HTR-8/SVneo (cell line): Measurements from ENCODE around the gene FOXS1.
A peak's percentile ranks its signal among the peaks of the same experiment; 100 is the strongest.
"Not testable (repeated sequence)": the region's sequence is repeated elsewhere in the genome, so short reads cannot be mapped to it uniquely, and the experiment has no call there.

Experiments used
- DNase-seq: peaks from one replicate; pipeline ENCODE4 v3.0.0; 2011; ENCODE audit warnings: low spot score, mixed read lengths; ENCODE audit not compliant: insufficient read length
- FAIRE-seq: peaks from 2 replicates; lab custom pipeline; 2011; peaks lifted over from hg19 to GRCh38; lab: Jason Lieb, UNC

FOXS1 gene

DNA sequence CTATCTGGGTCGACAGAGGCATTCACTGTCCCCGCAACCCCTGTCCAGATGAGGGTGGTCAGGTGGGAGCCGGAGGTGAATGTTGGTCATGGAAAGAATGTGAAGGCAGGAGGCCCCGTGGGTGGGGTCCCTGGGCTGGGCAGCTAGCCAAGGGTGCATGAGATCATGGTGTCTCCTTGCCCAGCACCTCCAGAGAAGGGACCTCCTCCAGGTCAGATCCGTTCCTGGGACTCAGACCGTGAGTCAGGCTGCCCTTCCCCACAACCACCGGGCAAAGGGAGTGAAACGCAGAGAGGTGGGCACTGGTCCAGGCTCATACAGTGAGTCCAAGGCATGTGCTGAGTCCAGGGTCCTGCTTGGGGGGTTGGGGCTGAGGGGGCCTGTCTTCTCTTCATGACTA, 3.5 kb downstream of the FOXS1 start:
- DNase-seq (peak; percentile 82), FAIRE-seq (peak; percentile 66)

DNA sequence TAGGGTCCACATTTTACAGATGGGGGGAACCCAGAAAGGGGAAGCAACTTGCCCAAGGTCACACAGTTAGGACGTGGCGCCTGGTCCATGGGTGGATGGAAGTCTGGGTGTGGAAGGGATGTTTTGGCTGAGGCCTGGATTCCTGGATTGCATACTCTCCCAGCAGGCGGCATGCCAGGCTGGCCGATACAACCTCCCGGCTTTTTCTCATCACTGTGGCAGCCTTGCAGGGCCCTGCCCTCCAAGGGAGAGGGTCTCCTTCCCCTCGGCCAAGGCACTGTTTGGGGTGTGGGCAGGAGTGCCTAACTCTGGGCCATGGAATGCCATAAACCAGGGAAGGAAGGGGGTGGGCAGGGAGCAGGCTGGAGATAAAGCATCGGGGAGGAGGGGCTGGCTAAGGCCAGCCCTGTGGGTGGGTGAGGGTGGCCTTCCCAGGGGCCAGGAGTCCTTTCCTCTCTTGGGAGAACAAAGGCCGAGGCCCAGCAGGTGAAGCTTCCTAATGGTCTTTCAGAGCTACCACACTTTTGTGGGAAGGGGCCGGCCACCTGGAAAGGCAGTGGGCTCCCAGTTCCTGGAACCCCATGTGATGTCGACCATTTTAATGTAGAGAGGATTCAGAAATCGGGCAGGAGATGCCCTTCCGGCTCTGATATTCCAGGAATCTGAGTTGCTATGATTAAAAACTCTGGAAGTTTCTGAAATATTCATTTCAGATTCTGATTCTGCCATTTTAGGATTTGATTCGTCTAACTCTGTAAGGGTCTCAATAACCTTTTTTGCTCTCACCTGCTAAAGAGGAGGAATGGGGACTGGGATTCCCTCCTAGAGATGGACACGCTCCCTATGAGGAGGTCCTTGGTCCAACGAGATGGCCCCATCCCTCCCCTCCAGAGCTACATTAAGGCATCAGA, 4.2 kb downstream of the FOXS1 start:
- FAIRE-seq (no peak), DNase-seq (no peak)

DNA sequence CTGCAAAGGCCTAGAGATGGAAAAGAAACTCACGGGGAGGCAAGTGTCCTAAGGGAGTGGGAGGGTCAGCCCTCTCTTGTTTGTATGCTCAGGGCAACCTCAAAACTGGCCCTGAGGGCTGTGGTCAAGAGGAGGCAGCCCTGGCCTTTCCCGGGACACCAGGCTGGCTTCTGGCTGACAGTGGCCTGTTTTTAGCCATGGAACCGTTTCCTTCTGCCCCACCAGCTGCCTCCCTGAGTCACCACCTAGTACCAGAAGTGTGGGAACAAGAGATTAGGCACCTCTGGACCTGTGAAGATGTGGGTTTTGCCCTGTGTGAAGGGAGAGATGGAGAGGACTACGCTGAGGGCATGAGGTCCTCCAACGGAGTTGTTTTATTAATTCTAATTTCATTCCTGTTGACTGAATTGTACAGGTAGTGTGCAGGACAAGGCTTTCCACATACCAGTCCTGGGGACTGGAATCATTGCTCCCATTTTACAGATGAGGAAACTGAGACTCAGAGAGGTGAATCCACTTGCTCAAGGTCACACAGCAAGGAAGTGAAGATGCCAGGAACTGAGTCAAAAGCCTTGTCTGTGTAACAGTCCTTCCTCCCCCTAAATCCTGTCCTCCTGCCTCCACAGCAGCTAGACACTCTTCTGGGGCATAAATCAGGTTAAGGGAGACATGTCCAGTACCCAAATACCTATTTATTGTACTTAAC, 5.5 kb downstream of the FOXS1 start:
- DNase-seq (no peak), FAIRE-seq (no peak)

DNA sequence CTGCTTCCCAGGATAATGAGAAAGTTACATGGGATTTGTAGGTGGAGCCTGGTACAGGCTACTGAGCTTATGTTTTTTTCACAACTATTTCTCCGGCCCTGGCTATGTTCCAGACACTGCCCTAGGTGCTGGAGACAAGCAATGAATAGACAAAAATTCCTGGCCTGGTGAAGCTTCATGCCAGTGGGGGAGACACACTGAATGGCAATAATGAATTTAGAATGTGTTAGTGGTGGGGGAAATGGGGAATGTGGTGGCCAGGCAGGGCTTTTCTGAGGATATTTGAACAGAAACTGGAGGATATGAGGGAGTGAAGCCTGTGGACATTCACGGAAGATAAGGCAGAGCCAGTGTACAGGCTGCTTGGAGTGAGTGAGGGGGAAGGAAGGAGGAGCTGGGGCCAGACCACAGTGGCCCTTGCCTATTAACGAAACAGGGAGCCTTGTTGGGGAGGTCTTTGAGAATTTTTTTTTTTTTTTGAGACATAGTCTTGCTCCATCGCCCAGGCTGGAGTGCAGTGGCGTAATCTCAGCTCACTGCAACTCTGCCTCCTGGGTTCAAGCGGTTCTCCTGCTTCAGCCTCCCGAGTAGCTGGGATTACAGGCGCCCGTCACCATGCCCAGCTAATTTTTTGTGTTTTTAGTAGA, 6.6 kb downstream of the FOXS1 start:
- DNase-seq (no peak), FAIRE-seq (peak; percentile 59)

DNA sequence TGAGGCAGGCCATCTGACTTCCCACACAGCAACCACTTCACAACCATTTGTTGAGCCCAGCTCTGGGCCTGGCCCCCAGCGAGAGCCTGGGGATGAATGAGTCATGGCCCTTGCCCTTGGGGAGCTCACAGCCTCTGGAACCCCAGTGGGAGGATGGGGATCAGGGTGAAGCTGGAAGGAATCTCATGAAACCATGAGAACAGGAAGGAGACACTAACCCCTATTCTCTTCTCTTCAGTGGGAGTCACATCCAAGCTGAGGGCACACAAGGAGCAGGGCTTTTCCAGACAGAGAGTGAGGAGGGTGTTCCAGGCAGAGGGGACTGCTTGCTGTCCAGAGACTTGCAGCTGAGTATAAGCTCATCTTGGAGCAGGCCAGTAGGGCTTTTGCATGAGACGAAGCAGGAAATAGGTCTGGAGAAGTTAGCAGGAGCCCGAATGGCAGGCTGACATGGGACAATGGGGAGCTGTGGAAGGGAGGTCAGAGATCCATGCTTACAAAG, 7.5 kb downstream of the FOXS1 start:
- FAIRE-seq (peak; percentile 16), DNase-seq (no peak)

DNA sequence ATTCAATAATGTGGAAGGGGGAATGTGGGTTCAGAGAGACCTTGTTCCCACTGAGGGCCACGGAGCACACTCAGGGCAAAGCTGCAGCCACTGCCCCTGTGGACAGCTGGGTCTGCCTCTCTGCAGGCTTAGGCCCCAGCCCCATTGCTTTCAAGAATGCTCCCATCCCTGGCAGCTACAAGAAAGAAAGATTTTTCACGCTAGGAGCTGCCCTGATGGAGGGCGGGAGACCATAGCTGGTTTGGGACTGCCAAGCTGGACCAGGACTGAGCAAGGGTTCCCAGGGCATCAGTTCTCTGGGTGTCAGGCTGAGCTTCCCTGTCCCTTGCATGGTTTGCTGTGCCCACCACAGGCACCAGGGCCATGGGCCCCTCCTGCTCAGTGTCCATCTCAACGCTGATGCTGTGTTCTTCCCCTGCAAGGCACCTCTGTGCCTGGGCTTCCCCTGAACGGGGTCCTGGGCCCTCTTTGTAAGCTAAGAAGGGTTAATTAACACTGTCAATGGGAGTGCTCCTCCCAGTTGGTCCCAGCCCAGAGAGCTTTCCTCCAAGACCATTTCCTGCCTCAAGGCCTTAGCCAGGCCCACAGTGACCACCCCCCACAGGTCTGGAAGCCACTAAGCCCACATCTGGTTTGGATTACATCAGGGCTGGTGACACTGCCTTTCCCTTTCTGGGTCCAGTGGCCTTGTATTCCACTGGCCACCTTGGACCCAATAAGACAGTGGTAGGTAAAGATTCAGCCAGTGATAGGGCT, 8.4 kb downstream of the FOXS1 start:
- FAIRE-seq (peak; percentile 9), DNase-seq (no peak)

DNA sequence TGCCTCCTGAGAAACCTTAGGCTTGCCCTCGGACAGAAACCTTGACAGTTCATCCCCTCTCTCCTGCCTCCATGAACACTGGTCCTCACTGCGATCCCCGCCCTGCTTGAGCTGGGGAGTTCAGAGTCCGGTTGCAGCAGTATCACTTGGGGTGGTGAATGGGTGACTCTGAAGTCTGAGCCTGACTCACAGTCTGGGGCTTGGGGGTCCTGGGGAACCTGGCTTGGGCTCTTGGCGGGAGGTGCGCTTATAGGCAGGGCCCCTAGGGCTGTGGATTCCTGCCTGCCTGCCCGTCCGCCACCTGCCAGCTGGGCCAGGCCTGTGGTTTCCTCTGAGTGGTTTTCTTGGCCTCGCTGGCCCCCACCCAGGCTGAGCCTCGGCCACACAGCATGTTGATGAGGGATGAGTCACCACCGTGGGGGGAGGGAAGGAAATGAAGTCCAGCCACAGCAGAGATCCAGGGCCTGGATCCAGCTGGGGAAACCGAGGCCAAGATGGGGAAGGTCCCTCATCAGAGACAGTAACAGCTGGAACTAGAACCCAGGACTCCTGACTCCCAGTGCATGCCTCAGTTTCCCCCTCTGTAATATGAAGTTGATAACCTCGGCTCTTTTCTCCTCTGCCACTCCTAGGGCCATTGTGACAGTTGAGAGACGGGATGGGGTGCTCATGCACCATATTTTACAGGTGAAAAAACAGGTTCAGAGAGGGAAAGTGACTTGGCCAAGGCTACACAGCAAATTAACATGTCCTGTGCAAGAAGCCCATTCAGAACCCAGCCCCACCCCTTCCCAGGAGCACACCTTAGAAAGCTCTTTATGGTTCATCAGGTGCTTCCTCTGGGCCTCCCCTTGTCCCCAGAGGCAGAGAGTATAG, 9.2 kb downstream of the FOXS1 start:
- DNase-seq (peak; percentile 96), FAIRE-seq (peak; percentile 97)

DNA sequence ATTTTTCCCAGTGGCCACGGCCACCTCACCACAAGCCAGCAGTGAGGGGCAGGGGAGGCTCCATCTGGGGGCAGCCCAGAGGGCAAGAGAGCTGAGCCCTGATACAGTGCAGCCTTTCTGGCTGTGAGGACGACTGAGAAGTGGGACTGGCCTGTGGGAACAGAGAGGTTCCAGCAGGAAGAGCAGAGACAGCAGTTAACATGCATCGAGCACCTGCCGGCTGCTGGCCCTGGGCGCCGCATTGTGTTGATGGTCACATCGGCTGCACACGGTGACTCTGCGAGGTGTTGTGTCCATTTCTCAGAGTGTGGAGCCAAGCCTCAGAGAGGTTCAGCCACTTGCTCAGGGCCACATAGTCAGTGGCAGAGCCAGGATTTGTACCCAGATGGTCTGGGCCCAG, 9.8 kb downstream of the FOXS1 start:
- FAIRE-seq: no peak
- no peak for DNase-seq

DNA sequence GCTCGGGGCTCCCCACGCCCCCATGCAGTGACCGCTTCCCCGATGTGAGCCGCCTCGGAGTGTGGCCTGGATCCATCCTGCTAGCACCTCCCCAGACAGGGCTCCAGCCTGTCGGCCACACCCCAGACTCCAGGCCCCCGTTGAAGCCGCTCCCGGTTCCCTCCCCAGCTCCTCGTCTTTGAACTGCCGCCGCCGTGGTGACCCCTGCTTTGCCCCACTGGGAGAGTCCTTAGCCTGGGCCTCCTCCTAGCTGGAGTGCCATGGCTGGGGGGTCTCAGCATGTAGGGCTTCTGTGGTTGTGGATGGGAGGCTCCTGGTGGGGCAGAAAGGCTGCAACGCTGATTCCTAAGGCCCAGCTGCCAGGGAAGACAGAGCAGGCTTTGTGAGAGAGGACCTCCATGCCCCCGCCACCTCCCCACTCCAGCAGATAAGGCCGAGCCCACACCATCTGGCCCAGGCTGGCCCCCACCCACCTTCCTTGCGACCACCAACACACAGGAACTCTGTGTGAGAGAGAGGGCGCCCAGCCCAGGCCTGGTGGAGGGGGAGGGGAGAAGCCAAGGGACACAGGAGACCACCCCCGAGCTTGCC, 11.4 kb downstream of the FOXS1 start:
- FAIRE-seq (no peak), DNase-seq (no peak)

DNA sequence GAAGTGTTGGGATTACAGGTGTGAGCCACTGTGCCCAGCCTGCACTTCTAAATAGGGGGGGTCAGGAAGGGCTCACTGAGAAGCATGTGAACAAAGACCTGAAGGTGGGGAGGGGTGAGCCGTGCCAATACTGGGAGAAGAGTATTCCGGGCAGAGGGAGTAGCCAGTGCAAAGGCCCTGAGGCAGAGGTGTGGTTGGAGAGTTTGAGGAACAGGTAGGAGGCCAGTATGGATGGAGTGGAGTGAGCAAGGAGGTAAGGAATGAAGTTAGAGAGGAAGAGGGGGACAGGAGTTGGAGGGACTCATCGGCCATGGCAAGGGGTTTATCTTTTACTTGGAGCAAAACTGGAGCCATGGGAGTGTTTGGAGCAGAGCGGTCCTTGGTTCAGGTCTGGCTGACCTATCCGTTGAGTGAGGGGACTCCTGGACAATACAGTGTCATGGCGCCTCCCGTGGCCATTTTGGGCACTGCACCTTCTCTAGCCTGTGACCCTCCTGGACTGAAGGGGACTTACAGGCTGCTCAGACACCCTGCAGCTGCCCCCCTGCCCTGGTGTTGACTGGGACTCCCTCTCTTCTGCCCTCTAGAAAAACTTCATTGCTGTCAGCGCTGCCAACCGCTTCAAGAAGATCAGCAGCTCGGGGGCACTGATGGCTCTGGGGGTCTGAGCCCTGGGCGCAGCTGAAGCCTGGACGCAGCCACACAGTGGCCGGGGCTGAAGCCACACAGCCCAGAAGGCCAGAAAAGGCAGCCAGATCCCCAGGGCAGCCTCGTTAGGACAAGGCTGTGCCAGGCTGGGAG, 12.1 kb downstream of the FOXS1 start:
- FAIRE-seq (no peak), DNase-seq (peak; percentile 73)

DNA sequence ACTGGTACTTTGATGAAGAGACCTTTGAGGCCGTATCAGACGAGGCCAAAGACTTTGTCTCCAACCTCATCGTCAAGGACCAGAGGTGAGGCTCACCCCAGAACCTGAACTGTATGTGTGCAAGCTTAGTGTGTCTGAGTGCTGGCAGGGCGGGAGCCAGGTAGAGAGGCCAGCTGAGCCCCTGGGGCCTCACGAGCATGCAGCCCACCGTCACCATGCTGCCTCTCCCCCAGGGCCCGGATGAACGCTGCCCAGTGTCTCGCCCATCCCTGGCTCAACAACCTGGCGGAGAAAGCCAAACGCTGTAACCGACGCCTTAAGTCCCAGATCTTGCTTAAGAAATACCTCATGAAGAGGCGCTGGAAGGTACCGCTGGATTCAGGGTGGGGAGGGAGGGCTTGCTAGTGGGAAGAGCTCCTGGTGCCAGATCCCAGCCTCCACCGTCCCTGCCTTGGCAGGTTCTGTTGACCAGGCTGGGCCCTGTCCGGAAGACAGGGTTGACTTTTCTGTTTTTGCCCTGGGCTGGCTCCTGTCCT, 13.6 kb downstream of the FOXS1 start:
- FAIRE-seq (no peak), DNase-seq (no peak)

DNA sequence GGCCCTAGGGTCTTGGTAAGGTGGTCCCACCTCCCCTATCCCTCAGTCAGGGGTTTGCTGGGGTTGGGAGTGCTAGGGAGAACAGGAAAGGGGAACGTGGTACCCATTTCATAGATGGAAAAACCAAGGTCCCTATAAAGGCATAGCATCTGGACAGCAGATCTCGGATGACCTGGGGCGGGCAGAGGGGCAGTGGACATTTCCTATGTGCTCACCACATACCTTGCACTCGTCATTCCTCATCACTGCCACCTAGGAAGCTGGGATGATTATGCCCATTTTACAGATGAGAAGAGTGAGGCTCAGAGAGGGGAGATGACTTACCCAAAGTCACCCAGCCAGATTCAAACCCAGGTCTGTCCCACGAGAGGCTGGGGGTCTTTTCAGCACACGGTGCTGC, 14.2 kb downstream of the FOXS1 start:
- DNase-seq: no peak
- no peak for FAIRE-seq

DNA sequence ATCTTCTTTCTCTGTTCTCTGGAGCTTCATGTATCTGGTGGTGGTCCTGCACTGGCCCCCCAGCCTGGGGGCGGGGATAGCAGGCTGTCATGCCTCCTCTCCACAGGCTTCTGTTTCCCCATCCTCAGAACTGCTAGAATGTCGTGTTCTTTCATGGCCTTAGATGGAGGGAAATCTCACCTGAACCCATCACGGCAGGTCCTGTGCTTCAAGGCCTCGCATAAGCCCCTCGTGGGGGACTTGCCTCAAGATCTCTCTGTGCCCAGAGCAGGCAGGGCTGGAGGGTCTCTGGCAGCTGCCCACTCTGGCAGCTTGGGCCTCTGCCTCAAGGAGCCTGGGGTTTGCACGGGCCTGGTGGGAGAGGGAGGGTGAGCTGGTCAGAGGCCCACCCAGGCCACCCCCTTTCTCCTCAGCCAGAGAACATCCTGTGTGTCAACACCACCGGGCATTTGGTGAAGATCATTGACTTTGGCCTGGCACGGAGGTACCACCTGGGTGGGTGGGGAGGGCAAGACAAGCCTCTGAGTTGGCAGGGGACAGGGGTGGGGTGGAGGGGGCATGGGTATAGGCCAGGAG, 14.9 kb downstream of the FOXS1 start:
- FAIRE-seq: no peak
- DNase-seq: no peak

DNA sequence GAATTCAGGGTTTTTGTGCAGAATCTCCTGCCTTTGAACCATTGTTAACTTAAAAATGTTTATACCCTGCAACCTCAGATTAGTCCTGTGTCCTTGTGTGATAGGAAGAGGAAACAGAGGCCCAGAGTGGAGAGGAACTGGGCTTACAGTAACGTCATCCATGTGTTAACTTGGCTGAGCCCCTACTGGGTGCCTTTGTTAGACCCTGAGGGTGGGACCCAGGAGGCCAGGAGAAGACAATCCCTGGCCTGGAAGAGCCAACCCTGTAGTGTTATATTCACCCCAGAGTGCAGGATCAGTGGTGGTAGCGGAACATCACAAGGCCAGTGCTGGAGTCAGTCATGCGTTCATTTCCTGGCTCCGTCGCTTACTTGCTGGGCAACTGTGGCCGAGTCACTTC, 15.7 kb downstream of the FOXS1 start:
- no peak for DNase-seq
- no peak for FAIRE-seq

DNA sequence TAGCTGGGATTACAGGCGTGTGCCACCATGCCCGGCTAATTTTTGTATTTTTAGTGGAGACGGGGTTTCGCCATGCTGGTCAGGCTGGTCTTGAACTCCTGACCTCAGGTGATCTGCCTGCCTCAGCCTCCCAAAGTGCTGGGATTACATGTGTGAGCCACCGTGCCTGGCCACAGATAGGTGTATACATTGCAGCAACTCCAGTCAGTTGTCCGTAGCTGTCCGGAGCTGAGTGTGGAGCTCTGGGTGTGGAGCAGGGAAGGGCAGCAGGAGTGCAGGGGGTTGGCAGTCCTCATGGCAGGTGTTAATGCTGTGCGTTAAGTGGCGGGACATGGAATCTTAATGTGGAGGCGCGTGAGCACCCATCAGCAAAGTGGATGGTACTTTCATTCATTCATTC, 17.4 kb downstream of the FOXS1 start:
- FAIRE-seq, DNase-seq: not testable (repeated sequence)

DNA sequence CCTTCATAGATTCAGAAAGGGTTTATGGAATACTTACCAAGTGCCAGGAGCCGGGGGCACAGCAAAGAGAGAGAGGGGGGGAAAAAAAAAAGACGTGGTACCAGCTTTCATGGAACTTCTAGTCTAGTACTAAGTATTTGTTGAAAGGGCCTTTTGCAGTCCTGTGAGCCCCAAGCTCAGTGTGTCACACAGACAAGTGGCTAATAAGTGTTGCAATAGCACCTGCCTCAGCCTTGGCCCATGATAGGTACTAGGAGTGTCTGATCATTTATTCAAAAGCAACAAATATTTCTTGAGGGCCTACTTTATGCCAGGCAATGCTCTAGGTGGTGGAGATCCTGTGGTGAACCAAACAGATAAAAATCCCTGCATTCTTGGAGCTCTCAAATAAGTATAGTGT, 18.3 kb downstream of the FOXS1 start:
- no peak for DNase-seq
- FAIRE-seq: no peak

DNA sequence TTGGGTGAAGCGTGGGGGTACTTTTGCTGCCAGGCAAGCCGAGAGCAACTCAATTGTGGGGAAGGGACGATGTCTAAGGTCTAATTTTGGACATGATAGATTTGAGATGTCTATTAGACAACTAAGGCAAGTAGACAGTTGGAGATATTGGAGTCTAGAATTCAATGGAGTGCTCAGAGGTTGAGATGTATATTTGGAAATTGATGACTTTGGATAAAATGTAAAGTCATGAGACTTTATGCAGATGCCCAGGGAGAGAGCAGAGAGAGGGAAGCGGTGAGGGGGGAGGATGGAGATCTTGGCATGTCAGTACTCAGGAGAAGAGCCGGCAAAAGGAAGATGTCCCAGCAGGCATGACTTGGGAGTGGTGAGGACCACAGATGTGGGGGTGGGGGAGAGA, 19.3 kb downstream of the FOXS1 start:
- DNase-seq: no peak
- FAIRE-seq: no peak
